GM19328 (cell line): Measurements from ENCODE around the gene ZNF521.

Source experiments
- ATAC-seq: cut with Tn5 transposase; IDR thresholded peaks from one replicate; pipeline ENCODE4 v1.9.1; 2021; ENCODE audit warnings: mild to moderate bottlenecking, moderate library complexity; ENCODE audit not compliant: unreplicated experiment

ZNF521 gene

GRCh38 chr18:25171334-25171733 is 180.6 kb downstream of the ZNF521 start:
- no peak for ATAC-seq

GRCh38 chr18:25170402-25170801 is 181.6 kb downstream of the ZNF521 start:
- ATAC-seq: no peak

DNA sequence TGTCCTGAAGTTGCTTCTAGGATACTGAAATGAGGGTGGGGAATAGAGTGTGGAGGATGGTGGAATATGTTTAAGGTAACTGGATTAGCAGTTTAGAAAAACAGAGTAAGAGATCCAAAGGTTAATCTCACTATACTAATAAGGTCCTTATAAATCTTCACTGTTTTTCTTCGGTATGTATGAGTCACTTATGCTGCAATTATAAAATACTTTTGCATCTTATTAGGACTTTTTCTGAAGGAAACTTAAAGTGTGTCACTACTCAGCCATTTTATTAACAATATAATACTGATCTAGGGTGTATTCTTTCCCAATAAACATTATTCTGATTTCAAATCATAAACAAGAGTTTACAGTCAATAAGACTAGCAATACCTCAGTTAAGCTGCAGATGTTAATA is 182.3 kb downstream of the ZNF521 start:
- no peak for ATAC-seq

DNA sequence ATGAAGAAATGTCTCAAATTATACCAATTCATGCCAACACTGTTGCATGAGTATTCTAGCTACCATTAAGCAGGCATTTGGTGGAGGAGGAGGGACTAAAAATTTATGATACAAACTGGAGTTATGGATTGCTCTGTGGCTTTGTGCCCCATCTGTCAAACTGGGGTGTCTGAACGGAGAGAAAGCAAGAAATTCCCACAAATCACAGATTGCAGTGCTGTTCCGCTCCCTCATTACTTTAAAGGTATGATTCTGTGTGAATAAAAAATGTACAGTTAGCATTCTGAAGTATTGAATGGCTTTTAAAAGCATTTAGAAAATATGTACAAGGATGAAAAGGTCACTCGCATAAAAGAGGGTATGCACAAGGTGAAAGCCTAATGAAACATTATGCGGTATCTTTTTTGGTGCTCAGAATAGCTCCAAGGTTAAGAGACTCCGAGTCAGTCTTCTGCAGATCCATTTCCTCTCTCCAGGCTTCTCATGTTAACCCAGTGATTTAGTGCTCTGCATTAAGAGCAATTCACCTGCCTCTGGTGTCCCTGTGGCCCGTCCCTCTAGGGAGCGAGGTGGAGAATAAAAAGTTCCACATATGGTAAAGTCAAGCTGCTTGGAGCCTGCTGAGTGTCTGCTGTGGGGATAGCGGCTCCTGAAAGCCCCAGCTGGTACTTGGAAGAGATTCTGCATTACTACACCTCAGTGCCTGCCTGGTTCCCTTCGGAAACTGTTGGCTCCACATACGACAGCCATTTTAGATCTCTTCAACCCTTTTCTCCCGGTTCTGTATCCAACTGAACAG is 184.2 kb downstream of the ZNF521 start:
- no peak for ATAC-seq

DNA sequence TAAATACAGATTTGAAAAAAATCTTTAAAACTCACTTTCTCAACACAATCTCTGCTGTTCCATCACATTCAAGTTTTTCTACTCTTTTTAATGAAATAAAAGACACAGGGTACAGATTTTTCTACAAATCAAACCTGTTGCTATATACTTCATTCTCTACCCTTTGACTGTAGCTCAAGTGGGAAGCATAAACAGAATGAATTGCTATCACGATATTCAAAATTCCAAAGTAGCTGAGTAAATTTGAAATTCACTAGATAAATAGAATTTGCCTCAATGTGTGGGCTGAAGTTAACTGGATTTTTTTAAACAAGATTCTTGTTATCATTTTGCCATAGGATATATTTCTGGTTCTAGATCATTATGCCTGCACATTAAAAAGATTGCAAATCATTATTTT is 185.9 kb downstream of the ZNF521 start:
- ATAC-seq: no peak

DNA sequence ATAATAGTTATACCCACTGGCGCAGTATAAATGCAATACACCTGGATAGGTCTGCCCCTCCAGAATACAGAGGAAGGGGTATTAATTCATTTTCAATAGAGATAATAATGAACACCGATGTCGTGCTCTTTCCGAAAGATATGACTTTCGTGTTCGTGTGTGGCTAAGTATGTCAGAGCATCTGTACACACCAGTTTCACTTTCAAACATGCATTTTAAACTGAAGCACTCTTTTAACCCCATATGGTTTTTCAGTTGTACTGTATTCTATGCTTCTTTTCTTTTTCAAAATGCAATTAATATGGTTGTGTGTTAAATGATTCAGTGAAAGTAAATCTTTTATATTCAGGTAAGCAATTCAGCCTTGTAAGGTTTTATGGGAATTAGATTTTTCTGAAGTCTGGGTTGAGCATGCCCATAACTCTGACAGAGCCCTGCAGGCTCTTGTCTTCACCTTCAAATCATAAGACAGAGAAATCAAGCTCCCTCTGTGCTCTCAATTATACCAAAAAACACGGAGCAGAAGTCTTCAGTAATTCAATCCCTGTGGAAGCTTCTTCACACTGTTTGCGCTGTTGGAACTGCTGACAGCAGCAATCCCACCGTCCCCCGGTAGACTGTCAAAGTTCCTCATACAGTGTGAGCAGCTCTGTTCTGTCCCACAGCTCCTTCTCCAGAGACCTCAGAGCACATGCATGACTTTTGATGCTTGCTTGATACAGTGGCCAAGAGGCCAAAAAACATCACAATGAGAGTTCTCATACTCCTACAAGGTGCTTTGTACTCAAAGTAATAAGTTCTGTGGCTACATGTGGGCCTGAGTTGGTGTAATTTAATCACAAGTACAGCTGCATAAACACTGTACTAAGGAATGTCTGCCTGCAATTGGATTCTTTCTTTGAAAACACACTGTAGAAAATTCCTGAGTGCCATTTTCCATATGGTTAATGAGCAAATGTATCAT is 186.8 kb downstream of the ZNF521 start:
- peak; percentile 87 for ATAC-seq

DNA sequence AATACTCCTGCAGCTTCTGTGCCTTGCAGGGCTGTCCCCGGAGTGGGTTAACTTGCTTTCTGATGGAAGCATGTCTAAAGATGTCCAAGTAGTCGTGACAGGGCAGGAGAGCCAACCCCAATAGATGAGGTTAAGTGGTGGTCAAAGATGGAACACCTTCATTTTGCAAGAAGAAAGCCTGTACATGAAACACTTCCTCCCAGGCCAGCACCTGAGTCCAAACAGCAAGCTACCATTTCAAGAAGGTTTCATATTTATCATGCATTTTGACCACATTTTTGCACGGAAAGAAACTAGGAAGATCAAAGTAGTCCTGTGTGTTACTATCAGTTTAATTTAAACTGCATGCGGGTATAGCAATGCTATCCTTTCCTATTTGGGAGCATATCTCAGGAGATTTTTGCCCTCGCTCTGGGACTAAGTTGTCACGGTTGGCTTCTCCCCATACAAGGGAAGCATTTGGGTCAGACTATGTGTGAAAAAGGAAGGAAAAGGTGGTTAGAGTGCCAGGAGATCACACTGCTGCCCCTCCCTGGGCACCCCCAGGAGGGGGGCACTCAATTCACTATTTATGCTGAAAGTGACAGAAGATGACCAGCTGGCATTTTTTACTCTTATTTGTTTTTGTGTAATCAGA is 187.6 kb downstream of the ZNF521 start:
- ATAC-seq: peak; percentile 27

DNA sequence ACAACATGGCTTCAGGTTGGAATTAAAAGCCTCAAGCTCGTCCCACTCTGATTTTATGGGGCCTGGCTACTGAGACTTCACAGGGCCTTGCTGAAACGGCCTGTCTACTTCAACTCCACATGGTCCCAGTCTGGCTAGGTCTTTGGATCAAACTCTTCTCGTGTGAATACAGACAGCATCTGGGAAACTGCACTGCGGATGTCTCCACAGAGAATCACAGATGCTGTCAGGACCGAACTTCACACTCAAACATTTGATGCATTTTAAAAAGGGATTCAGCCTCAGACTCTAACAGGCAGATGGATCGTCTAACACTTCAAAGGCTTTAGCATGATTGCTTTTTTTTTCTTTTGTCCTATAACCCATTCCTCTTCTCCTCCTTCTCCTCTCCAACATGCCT is 198.5 kb downstream of the ZNF521 start:
- no peak for ATAC-seq

DNA sequence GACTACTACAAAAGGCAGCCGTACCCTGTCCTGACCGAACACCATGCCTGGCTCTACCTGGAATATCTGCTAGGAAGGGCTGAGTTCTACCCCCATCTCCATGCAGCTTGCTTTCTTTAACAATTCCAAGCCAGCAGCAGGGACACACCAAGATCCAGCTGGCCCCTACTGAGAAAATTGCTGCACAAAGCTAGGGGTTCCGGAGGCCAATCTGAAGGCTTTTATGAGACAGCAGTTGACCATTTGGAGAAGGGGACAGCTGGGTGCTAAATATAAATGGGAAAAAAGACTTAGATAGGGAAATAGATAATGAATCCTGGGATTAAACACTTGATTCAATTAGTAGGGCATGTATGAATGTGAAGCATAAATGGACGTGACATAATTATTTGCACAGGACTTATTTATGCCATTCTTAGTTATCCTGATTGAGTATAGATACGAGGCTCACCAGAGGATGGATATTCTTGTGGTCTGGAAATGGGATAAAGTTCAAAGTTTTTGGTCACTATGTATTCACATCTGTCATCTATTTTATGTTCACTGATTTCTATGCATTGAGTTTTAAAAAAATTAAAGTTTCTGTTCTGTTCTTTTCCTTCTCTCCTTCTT is 204.0 kb downstream of the ZNF521 start:
- ATAC-seq: no peak

DNA sequence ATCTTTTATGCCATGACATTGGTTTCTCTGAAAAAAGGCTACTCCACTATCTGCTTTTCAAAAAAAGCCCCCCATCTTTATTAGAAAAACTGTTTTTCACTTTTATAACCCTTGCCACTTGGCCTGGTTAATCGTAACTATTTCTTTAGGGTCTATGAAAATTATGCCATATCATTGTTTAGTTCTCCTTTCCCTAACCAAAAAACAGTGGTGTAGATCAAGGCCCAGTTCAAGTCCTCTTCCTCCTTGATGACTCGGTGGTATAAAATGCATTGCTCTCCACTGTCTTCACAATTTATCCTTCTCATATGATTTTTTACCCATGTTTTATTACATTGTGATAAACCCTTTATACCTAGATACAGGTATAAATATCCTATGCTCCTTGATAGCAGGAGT is 205.5 kb downstream of the ZNF521 start:
- ATAC-seq: no peak

DNA sequence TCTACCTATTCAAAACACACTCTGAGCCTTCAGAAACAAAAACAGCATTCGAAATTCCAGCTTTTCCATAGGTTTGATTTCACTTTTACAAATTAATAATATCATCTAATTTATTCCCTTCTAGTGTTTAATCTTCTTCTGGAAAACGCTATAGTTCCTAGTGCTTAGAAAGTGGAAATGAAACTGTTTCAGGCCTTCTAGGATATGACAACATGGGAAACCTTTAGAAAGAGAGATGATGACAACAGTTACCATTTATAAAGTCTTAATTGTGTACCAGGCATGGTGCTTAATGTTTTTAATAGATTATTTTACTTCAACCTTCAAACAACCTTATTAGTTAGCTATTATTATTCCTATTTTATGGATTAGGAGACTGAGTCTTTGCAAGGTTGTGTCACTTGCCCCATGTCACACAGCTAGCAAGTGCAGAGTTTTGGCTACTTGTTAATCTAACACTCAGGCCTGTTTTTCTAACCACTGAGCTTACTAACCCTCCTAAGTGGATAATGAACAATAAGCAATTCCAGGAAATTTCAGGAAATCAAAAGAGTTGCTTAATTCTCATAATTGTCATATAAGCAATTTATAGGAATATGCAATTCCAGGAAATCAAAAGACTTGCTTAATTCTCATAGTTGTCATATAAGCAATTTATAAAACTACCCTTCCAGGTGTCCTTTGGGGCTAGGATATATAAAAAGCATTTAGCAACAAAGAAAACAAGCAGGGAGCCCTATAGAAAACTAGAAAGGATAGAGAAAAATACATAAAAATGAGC is 206.0 kb downstream of the ZNF521 start:
- no peak for ATAC-seq

DNA sequence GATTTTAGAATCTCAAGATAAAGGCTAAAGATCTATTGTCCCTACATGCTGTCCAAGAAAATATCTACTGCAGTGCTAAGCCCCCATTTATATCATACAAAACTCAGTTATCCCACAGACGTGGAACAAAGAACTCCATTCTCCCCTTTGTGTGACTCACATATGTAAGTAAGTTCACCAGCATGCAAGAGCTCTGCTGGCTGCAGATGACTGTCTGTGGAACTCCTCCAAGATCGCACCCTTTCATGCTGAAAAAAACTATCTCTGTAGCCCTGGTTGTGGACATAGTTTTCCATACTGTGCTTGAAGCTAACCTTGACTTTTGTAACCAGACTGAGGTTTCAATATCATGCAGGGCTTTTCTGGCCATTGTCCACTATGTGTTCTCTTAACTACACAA is 207.1 kb downstream of the ZNF521 start:
- ATAC-seq: no peak

DNA sequence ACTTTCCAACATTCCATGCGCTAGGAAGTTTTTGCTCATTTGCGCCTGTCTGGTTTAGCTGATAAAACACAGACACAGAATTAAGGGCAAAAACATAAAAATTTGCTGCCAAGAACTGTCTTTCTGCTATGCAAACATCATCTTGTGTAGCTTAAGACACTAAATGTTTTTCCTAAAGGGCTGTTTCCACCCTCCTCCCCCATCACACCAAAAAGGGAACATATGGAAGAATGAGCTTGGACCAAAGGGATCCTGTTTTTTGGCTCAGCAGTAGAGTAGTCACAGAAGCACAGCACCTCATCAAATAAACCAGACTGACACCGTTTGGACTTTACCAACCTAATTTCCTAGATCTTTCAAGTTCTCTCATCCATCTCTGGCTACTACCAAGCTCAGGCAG is 210.1 kb downstream of the ZNF521 start:
- ATAC-seq: no peak

GRCh38 chr18:25141399-25141798 is 210.6 kb downstream of the ZNF521 start:
- ATAC-seq: no peak

- no peak for ATAC-seq
Measured at GRCh38 chr18:25140962-25141308, 211.0 kb downstream of the ZNF521 start.

- ATAC-seq: no peak
Measured at GRCh38 chr18:25140124-25140961, 211.6 kb downstream of the ZNF521 start.

- ATAC-seq: no peak
Measured at GRCh38 chr18:25137197-25137472, 214.8 kb downstream of the ZNF521 start.

DNA sequence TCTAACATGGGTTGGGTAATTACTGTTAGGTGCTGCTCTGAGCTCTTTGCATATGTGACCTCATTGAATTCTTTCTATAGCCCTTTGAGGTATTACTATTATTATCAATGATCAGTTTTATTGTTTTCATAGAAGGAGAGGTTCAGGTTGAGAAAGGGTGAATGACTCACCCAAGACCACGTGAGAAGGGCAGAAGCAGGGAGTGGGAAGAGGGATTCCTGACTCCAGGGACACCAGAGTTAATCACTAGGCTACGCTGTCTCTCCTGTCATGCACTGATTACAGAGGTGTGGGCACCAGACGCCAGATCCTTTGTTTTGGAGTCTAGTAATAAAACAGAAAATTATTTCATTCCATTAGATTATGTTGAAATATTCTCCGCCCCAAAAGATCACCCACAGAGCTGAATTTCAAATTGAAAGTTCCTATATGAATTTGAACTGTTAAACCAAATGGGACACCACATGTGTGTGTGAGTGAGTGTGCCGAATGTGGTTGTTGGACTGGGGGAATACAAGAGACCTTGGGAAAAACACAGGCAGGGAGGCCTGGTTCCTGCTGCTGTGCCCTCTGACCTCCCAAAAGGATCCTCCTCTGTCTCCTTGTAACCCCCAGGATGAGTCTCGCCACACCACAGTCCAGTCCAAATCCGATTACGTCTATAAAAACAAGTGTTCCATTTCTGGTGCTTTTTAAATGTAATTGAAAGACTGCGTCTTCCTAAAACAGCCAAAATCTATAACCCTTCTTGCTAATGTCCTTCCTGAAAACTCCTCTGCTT is 215.4 kb downstream of the ZNF521 start:
- no peak for ATAC-seq

- no peak for ATAC-seq
Measured at GRCh38 chr18:25134861-25135260, 217.1 kb downstream of the ZNF521 start.
